Measurements from ENCODE around the gene DNAJB6.

Gene DNAJB6

GRCh38 chr7:157336383-157337315 is at the start of gene DNAJB6:
DNAJB6 (plus strand) TSS chr7:157337004; CDS start chr7:157358573, 21,569 bp downstream.
- DNase-seq, result peak; percentile 95

GRCh38 chr7:157291404-157292080 is 45.3 kb upstream of the DNAJB6 start:
- DNase-seq, result no peak

- DNase-seq, result no peak
These were observed 44.5 kb upstream of the DNAJB6 start for GRCh38 chr7:157292258-157292657.

GRCh38 chr7:157292770-157293412 is 43.9 kb upstream of the DNAJB6 start:
- no peak for DNase-seq

- no peak for DNase-seq
These were observed 43.4 kb upstream of the DNAJB6 start for GRCh38 chr7:157293413-157293788.

- no peak for DNase-seq
These were observed 42.0 kb upstream of the DNAJB6 start for GRCh38 chr7:157294773-157295172.

GRCh38 chr7:157295338-157295737 is 41.5 kb upstream of the DNAJB6 start:
- DNase-seq, result no peak

- no peak for DNase-seq
These were observed 39.6 kb upstream of the DNAJB6 start for GRCh38 chr7:157297185-157297584.

GRCh38 chr7:157299317-157299612 is 37.5 kb upstream of the DNAJB6 start:
- no peak for DNase-seq

GRCh38 chr7:157299613-157300368 is 37.0 kb upstream of the DNAJB6 start:
- DNase-seq, result no peak

- DNase-seq, result no peak
These were observed 36.4 kb upstream of the DNAJB6 start for GRCh38 chr7:157300369-157300825.

- no peak for DNase-seq
These were observed 35.1 kb upstream of the DNAJB6 start for GRCh38 chr7:157301610-157302120.

- no peak for DNase-seq
These were observed 29.7 kb upstream of the DNAJB6 start for GRCh38 chr7:157306846-157307838.

- no peak for DNase-seq
These were observed 26.7 kb upstream of the DNAJB6 start for GRCh38 chr7:157309988-157310668.

- no peak for DNase-seq
These were observed 26.1 kb upstream of the DNAJB6 start for GRCh38 chr7:157310676-157311185.

- no peak for DNase-seq
These were observed 23.9 kb upstream of the DNAJB6 start for GRCh38 chr7:157312941-157313340.

- no peak for DNase-seq
These were observed 23.2 kb upstream of the DNAJB6 start for GRCh38 chr7:157313645-157314044.

- DNase-seq, result no peak
These were observed 18.6 kb upstream of the DNAJB6 start for GRCh38 chr7:157318015-157318706.

GRCh38 chr7:157320608-157320980 is 16.2 kb upstream of the DNAJB6 start:
- no peak for DNase-seq

GRCh38 chr7:157323401-157323800 is 13.4 kb upstream of the DNAJB6 start:
- no peak for DNase-seq

Measured in activated CD4-positive, CD25-positive, alpha-beta regulatory T cell treated with anti-CD3 and anti-CD28 coated beads, Interleukin-2, amount 50 U/mL, for 72 hours (primary cell).